ENCODE measurements around the gene FCHO1.

- TF ChIP-seq CTCF (IDR thresholded peaks at IDR 0.05) (no peak), ZFX (IDR thresholded peaks at IDR 0.05; ENCODE audit: borderline replicate concordance) (no peak)
Measured at GRCh38 chr19:17755443-17755890, 4.2 kb downstream of the FCHO1 start.
